ENCODE results near the gene MAP3K12.
A peak's percentile ranks its signal among the peaks of the same experiment; 100 is the strongest.

Gene MAP3K12

GRCh38 chr12:53492830-53493609 is 6.2 kb downstream of the MAP3K12 start:
- Histone ChIP-seq H3K9me3 (ENCODE audit: control insufficient read depth in 2 of 2, low read length in 2 of 2) (no peaks in the 10 kb centered on the region), H3K4me1 (ENCODE audit: control insufficient read depth in 2 of 2, insufficient read depth in 2 of 2, low read length in 2 of 2) (peaks cover 22 to 24% of the 10 kb centered on the region in 2 donors), H3K27me3 (ENCODE audit: control insufficient read depth in 2 of 2, insufficient read depth in 2 of 2, low read length in 2 of 2) (no peaks in the 10 kb centered on the region), H3K4me3 (ENCODE audit: low read length in 2 of 2) (peak overlapping the region; percentile 85 to 91), H3K36me3 (ENCODE audit: control insufficient read depth in 2 of 2, insufficient read depth in 2 of 2, low read length in 2 of 2) (no peaks in the 10 kb centered on the region), H3K27ac (ENCODE audit: low read depth in 2 of 2, low read length in 2 of 2) (peak overlapping the region; percentile 84 to 88), H3K9ac (ENCODE audit: low read depth in 1 of 2, low read length in 2 of 2) (peak overlapping the region; percentile 75 to 78)

- Histone ChIP-seq H3K9me3 (ENCODE audit: control insufficient read depth in 2 of 2, low read length in 2 of 2) (no peaks in the 10 kb centered on the region), H3K27ac (ENCODE audit: low read depth in 2 of 2, low read length in 2 of 2) (peak overlapping the region in 1 of 2 donors; percentile 88), H3K4me1 (ENCODE audit: control insufficient read depth in 2 of 2, insufficient read depth in 2 of 2, low read length in 2 of 2) (peaks cover 22 to 24% of the 10 kb centered on the region in 2 donors), H3K27me3 (ENCODE audit: control insufficient read depth in 2 of 2, insufficient read depth in 2 of 2, low read length in 2 of 2) (no peaks in the 10 kb centered on the region), H3K36me3 (ENCODE audit: control insufficient read depth in 2 of 2, insufficient read depth in 2 of 2, low read length in 2 of 2) (no peaks in the 10 kb centered on the region), H3K4me3 (ENCODE audit: low read length in 2 of 2) (peak overlapping the region; percentile 85 to 91), H3K9ac (ENCODE audit: low read depth in 1 of 2, low read length in 2 of 2) (peak overlapping the region in 1 of 2 donors; percentile 10)
These were observed 7.1 kb downstream of the MAP3K12 start for GRCh38 chr12:53492188-53492587.

GRCh38 chr12:53489242-53489864 is 9.9 kb downstream of the MAP3K12 start:
- Histone ChIP-seq H3K4me3 (ENCODE audit: low read length in 2 of 2) (no peak overlapping the region), H3K9me3 (ENCODE audit: control insufficient read depth in 2 of 2, low read length in 2 of 2) (no peaks in the 10 kb centered on the region), H3K36me3 (ENCODE audit: control insufficient read depth in 2 of 2, insufficient read depth in 2 of 2, low read length in 2 of 2) (peaks cover 13 to 15% of the 10 kb centered on the region in 2 donors), H3K4me1 (ENCODE audit: control insufficient read depth in 2 of 2, insufficient read depth in 2 of 2, low read length in 2 of 2) (peaks cover 12 to 14% of the 10 kb centered on the region in 2 donors), H3K27me3 (ENCODE audit: control insufficient read depth in 2 of 2, insufficient read depth in 2 of 2, low read length in 2 of 2) (no peaks in the 10 kb centered on the region), H3K9ac (ENCODE audit: low read depth in 1 of 2, low read length in 2 of 2) (no peak overlapping the region), H3K27ac (ENCODE audit: low read depth in 2 of 2, low read length in 2 of 2) (no peak overlapping the region)

- no peak overlapping the region for H3K9ac ChIP-seq (ENCODE audit: low read depth in 1 of 2, low read length in 2 of 2)
- H3K9me3 ChIP-seq (ENCODE audit: control insufficient read depth in 2 of 2, low read length in 2 of 2), result no peaks in the 10 kb centered on the region
- H3K4me3 ChIP-seq (ENCODE audit: low read length in 2 of 2), result no peak overlapping the region
- H3K4me1 ChIP-seq (ENCODE audit: control insufficient read depth in 2 of 2, insufficient read depth in 2 of 2, low read length in 2 of 2), result peaks cover 4 to 23% of the 10 kb centered on the region in 2 donors
- peaks cover 30 to 33% of the 10 kb centered on the region in 2 donors for H3K36me3 ChIP-seq (ENCODE audit: control insufficient read depth in 2 of 2, insufficient read depth in 2 of 2, low read length in 2 of 2)
- H3K27ac ChIP-seq (ENCODE audit: low read depth in 2 of 2, low read length in 2 of 2), result no peak overlapping the region
- no peaks in the 10 kb centered on the region for H3K27me3 ChIP-seq (ENCODE audit: control insufficient read depth in 2 of 2, insufficient read depth in 2 of 2, low read length in 2 of 2)
These were observed 12.3 kb downstream of the MAP3K12 start for GRCh38 chr12:53486736-53487487.

- peaks cover 35 to 39% of the 10 kb centered on the region in 2 donors for H3K36me3 ChIP-seq (ENCODE audit: control insufficient read depth in 2 of 2, insufficient read depth in 2 of 2, low read length in 2 of 2)
- no peak overlapping the region for H3K27ac ChIP-seq (ENCODE audit: low read depth in 2 of 2, low read length in 2 of 2)
- no peaks in the 10 kb centered on the region for H3K9me3 ChIP-seq (ENCODE audit: control insufficient read depth in 2 of 2, low read length in 2 of 2)
- H3K27me3 ChIP-seq (ENCODE audit: control insufficient read depth in 2 of 2, insufficient read depth in 2 of 2, low read length in 2 of 2), result no peaks in the 10 kb centered on the region
- H3K4me1 ChIP-seq (ENCODE audit: control insufficient read depth in 2 of 2, insufficient read depth in 2 of 2, low read length in 2 of 2), result peaks cover 4 to 23% of the 10 kb centered on the region in 2 donors
- no peak overlapping the region for H3K9ac ChIP-seq (ENCODE audit: low read depth in 1 of 2, low read length in 2 of 2)
- no peak overlapping the region for H3K4me3 ChIP-seq (ENCODE audit: low read length in 2 of 2)
These were observed 13.1 kb downstream of the MAP3K12 start for GRCh38 chr12:53485955-53486735.

GRCh38 chr12:53484686-53485575 is 14.3 kb downstream of the MAP3K12 start:
- peak overlapping the region; percentile 37 to 58 for H3K27ac ChIP-seq (ENCODE audit: low read depth in 2 of 2, low read length in 2 of 2)
- H3K4me1 ChIP-seq (ENCODE audit: control insufficient read depth in 2 of 2, insufficient read depth in 2 of 2, low read length in 2 of 2), result peaks cover 4 to 23% of the 10 kb centered on the region in 2 donors
- no peaks in the 10 kb centered on the region for H3K27me3 ChIP-seq (ENCODE audit: control insufficient read depth in 2 of 2, insufficient read depth in 2 of 2, low read length in 2 of 2)
- H3K4me3 ChIP-seq (ENCODE audit: low read length in 2 of 2), result no peak overlapping the region
- no peak overlapping the region for H3K9ac ChIP-seq (ENCODE audit: low read depth in 1 of 2, low read length in 2 of 2)
- H3K9me3 ChIP-seq (ENCODE audit: control insufficient read depth in 2 of 2, low read length in 2 of 2), result no peaks in the 10 kb centered on the region
- peaks cover 41 to 49% of the 10 kb centered on the region in 2 donors for H3K36me3 ChIP-seq (ENCODE audit: control insufficient read depth in 2 of 2, insufficient read depth in 2 of 2, low read length in 2 of 2)

- H3K27ac ChIP-seq (ENCODE audit: low read depth in 2 of 2, low read length in 2 of 2), result peak overlapping the region; percentile 18 to 58
- H3K9ac ChIP-seq (ENCODE audit: low read depth in 1 of 2, low read length in 2 of 2), result no peak overlapping the region
- no peaks in the 10 kb centered on the region for H3K27me3 ChIP-seq (ENCODE audit: control insufficient read depth in 2 of 2, insufficient read depth in 2 of 2, low read length in 2 of 2)
- no peak overlapping the region for H3K4me3 ChIP-seq (ENCODE audit: low read length in 2 of 2)
- H3K9me3 ChIP-seq (ENCODE audit: control insufficient read depth in 2 of 2, low read length in 2 of 2), result no peaks in the 10 kb centered on the region
- peaks cover 4 to 23% of the 10 kb centered on the region in 2 donors for H3K4me1 ChIP-seq (ENCODE audit: control insufficient read depth in 2 of 2, insufficient read depth in 2 of 2, low read length in 2 of 2)
- H3K36me3 ChIP-seq (ENCODE audit: control insufficient read depth in 2 of 2, insufficient read depth in 2 of 2, low read length in 2 of 2), result peaks cover 51 to 58% of the 10 kb centered on the region in 2 donors
These were observed 15.3 kb downstream of the MAP3K12 start for GRCh38 chr12:53483979-53484377.

GRCh38 chr12:53483225-53483978 is 15.9 kb downstream of the MAP3K12 start:
- Histone ChIP-seq H3K36me3 (ENCODE audit: control insufficient read depth in 2 of 2, insufficient read depth in 2 of 2, low read length in 2 of 2) (peaks cover 53 to 64% of the 10 kb centered on the region in 2 donors), H3K4me1 (ENCODE audit: control insufficient read depth in 2 of 2, insufficient read depth in 2 of 2, low read length in 2 of 2) (peaks cover 4 to 23% of the 10 kb centered on the region in 2 donors), H3K27ac (ENCODE audit: low read depth in 2 of 2, low read length in 2 of 2) (peak overlapping the region; percentile 58 to 63), H3K9me3 (ENCODE audit: control insufficient read depth in 2 of 2, low read length in 2 of 2) (no peaks in the 10 kb centered on the region), H3K27me3 (ENCODE audit: control insufficient read depth in 2 of 2, insufficient read depth in 2 of 2, low read length in 2 of 2) (no peaks in the 10 kb centered on the region), H3K9ac (ENCODE audit: low read depth in 1 of 2, low read length in 2 of 2) (no peak overlapping the region), H3K4me3 (ENCODE audit: low read length in 2 of 2) (no peak overlapping the region)
